NB4 (cell line): ENCODE results near the gene CAMTA1.

ENCODE experiments used
- POLR2A ChIP-seq: IDR thresholded peaks from 2 replicates; pipeline ENCODE4 v1.6.1; 2011; ENCODE audit warnings: mild to moderate bottlenecking; ENCODE audit not compliant: insufficient read length; ENCODE audit errors: extremely low read depth
- TF ChIP-seq, protein P1 (sequence below): IDR thresholded peaks from one replicate; pipeline ENCODE4 v1.5.1; 2012; ENCODE audit warnings: low read depth, low read length
- TF ChIP-seq, protein P2 (sequence below): IDR thresholded peaks from 2 replicates; pipeline ENCODE4 v1.6.1; 2011; ENCODE audit warnings: low read depth, low read length

DNA sequence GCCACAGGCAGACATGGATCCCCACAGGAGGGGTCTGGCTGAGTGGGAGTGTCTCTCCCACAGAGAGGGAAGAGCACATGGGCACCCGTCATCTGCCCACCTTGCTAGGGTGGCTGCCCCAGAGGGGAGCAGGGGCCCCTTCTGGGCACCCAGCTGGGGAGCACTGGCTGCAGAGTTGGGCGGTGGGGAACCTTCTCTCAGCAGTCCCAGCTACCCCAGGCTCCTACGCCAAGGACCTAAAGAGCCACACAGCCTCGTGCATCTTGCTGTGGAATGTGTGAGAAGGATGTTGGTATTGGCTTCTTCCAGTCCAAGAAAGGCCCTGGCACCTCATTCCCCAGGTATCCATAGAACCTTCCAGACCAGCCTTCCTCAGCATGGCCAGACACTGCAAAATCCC is 735.2 kb downstream of the CAMTA1 start:
- TF ChIP-seq, protein P1, sequence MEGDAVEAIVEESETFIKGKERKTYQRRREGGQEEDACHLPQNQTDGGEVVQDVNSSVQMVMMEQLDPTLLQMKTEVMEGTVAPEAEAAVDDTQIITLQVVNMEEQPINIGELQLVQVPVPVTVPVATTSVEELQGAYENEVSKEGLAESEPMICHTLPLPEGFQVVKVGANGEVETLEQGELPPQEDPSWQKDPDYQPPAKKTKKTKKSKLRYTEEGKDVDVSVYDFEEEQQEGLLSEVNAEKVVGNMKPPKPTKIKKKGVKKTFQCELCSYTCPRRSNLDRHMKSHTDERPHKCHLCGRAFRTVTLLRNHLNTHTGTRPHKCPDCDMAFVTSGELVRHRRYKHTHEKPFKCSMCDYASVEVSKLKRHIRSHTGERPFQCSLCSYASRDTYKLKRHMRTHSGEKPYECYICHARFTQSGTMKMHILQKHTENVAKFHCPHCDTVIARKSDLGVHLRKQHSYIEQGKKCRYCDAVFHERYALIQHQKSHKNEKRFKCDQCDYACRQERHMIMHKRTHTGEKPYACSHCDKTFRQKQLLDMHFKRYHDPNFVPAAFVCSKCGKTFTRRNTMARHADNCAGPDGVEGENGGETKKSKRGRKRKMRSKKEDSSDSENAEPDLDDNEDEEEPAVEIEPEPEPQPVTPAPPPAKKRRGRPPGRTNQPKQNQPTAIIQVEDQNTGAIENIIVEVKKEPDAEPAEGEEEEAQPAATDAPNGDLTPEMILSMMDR: no peak
- TF ChIP-seq, protein P2, sequence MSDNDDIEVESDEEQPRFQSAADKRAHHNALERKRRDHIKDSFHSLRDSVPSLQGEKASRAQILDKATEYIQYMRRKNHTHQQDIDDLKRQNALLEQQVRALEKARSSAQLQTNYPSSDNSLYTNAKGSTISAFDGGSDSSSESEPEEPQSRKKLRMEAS: no peak
- no peak for TF ChIP-seq POLR2A
